ENCODE data around the gene CAMTA1.
"Not testable (repeated sequence)": the region's sequence is repeated elsewhere in the genome, so short reads cannot be mapped to it uniquely, and the experiment has no call there.

CAMTA1 gene

GRCh38 chr1:7587773-7588456 lies 802.7 kb downstream of the CAMTA1 start:
- FAIRE-seq, result no peak

GRCh38 chr1:7588457-7588827 lies 803.2 kb downstream of the CAMTA1 start:
- no peak for FAIRE-seq

- FAIRE-seq, result no peak
Measured at GRCh38 chr1:7589080-7589735, 804.0 kb downstream of the CAMTA1 start.

GRCh38 chr1:7589774-7590425 lies 804.6 kb downstream of the CAMTA1 start:
- FAIRE-seq, result no peak

- FAIRE-seq, result no peak
Measured at GRCh38 chr1:7590426-7590790, 805.2 kb downstream of the CAMTA1 start.

- FAIRE-seq, result no peak
Measured at GRCh38 chr1:7591565-7591964, 806.3 kb downstream of the CAMTA1 start.

GRCh38 chr1:7592120-7592798 lies 807.0 kb downstream of the CAMTA1 start:
- no peak for FAIRE-seq

GRCh38 chr1:7594002-7594713 lies 808.9 kb downstream of the CAMTA1 start:
- no peak for FAIRE-seq

GRCh38 chr1:7594714-7595295 lies 809.6 kb downstream of the CAMTA1 start:
- FAIRE-seq, result no peak

GRCh38 chr1:7595336-7595735 lies 810.1 kb downstream of the CAMTA1 start:
- no peak for FAIRE-seq

- no peak for FAIRE-seq
Measured at GRCh38 chr1:7596126-7596965, 811.1 kb downstream of the CAMTA1 start.

- not testable (repeated sequence) for FAIRE-seq
Measured at GRCh38 chr1:7598058-7598457, 812.8 kb downstream of the CAMTA1 start.

- FAIRE-seq, result not testable (repeated sequence)
Measured at GRCh38 chr1:7604906-7605305, 819.7 kb downstream of the CAMTA1 start.

- no peak for FAIRE-seq
Measured at GRCh38 chr1:7606096-7606495, 820.8 kb downstream of the CAMTA1 start.

- FAIRE-seq, result no peak
Measured at GRCh38 chr1:7607097-7607496, 821.8 kb downstream of the CAMTA1 start.

GRCh38 chr1:7608628-7609305 lies 823.5 kb downstream of the CAMTA1 start:
- no peak for FAIRE-seq

GRCh38 chr1:7609311-7609994 lies 824.2 kb downstream of the CAMTA1 start:
- FAIRE-seq, result no peak

- FAIRE-seq, result no peak
Measured at GRCh38 chr1:7610106-7610731, 825.0 kb downstream of the CAMTA1 start.

- no peak for FAIRE-seq
Measured at GRCh38 chr1:7610936-7611335, 825.7 kb downstream of the CAMTA1 start.

Data from endometrium (tissue), 2 donors.